NCI-H2081 (cell line): ENCODE measurements around the gene JPH2.

ENCODE experiments used
- DNase-seq, 2 experiments: peaks; one replicate each; lab custom pipeline; 2025; lab: John Stamatoyannopoulos, UW

JPH2 gene

GRCh38 chr20:44075191-44075949, 111.6 kb downstream of the JPH2 start:
- no peak for DNase-seq

DNA sequence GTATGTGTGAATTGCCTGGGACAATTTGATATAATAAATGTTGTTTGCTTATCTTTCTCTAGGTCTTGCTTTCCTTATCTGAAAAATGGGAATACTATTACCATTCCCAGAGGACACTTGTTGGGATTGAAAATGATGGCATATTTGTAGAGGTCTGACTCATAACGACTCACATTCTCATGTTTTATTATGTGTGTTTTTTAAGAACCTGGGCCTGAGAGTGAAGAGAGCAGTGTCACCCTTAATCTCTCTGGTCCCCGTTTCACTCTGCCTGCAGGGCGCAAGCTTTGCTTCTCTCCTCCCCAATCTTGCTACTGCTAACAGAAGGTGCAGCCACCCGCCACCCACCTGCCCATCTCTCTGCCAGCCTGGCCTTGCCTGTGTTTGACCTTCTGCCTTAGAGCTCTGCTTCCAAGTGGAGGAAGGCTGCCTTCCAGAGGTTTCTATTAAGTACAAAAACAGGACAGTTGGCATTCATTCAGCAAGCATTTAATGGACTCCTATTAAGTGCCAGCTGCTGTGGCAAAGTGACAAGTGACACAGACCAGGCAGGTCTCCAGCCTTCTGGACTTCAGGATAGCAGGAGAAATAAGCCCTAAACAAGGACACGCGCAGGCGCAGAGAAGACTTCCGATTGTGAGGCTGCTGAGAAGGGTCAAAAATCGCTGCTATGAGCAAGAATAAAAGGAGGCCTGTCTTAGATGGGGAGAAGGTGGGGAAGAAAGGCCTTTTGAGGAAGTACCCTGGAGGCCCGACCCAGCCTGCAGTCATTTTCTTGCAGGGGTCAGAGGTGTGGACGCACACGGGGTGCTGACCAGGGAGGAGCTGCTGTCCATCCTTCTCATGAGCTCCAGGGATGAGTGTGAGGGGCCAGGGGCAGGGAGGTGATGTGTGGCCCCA, 112.5 kb downstream of the JPH2 start:
- no peak for DNase-seq

- DNase-seq, result no peak
These were observed 113.3 kb downstream of the JPH2 start for GRCh38 chr20:44073675-44074071.

DNA sequence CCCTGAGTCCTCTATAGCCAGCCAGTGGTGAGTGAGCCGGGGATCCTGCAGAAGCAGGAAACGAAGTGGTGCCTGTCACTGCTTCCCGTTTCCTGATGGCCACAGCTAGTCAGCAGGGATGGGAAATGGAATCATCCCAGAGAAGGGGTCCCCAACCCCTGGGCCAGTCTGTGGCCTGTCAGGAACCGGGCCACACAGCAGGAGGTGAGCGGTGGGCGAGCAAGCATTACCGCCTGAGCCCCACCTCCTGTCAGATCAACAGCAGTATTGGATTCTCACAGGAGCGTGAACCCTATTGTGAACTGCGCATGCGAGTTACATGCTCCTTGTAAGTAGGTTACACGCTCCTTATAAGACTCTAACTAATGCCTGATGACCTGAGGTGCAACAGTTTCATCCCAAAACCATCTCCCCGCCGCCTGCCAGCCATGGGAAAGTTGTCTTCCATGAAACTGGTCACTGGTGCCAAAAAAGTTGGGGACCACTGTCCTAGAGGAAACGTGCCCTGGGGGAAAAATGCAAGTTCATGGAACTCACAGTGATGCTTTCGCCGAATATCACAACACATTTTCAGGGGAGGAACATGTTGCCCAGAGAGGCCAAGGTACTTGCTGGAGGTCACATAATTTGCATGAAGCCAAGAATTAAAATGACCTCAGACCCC, 113.8 kb downstream of the JPH2 start:
- DNase-seq, result no peak

- no peak for DNase-seq
These were observed 114.6 kb downstream of the JPH2 start for GRCh38 chr20:44072384-44072783.

- DNase-seq, result no peak
These were observed 115.4 kb downstream of the JPH2 start for GRCh38 chr20:44071526-44072111.

DNA sequence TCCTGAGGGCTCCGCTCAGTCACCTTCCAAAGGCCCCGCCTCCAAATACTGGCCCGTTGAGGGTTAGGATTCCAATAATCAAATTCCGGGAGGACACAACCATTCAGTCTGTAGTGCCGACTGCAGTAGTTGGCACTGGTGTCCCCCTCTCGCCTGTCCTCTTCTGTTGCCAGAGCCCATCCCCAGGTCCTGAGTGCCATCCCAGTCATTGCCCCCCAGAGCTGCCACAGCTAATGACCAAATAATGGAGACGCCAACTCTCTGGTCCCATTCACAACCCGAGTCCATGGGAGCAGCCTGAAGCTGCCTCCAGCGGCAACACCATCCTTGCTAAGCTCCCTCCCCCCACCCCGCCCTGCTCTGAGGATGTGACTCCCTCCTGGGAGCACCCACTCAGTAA, 115.9 kb downstream of the JPH2 start:
- no peak for DNase-seq

- DNase-seq, result no peak
These were observed 116.7 kb downstream of the JPH2 start for GRCh38 chr20:44070139-44070900.

DNA sequence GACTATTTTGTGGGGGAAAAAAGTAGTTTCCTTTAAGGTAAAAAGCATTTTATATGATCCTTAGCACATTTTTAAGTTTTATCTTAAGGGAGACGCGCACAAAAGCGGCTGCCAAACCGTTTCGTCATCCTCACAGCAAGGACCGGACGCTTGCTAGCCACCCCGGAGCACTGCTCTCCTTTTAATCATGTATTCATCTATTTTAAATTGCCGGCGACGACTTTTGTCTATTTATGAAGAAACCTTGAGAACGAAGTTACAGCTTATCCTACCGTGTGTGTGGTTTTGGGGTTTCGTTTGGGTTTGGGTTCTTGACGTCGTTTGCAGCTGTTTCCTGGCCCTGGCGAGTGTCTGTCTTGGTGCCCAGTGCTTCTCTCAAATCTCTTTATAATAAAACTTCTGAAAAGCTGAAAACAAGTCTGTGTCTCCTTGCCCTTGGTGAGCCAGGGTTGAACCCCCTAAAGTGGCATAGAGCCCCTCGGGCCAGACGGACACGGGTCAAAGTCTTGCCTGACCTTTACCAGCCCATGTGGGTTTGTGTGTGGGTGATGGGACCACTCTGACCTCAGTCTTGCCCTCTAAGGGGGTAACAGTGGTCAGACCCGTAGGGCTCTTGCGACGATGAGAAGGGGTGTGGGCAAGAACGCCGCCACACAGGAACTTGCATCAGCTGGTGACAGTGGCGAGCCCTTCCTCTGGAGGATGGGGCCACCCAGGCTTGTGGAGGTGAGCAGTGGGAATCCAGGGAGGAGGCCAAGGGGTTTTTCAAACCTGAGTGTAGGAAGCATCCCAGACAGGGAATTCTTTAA, 117.6 kb downstream of the JPH2 start:
- no peak for DNase-seq

GRCh38 chr20:44068316-44069201, 118.4 kb downstream of the JPH2 start:
- DNase-seq, result no peak

DNA sequence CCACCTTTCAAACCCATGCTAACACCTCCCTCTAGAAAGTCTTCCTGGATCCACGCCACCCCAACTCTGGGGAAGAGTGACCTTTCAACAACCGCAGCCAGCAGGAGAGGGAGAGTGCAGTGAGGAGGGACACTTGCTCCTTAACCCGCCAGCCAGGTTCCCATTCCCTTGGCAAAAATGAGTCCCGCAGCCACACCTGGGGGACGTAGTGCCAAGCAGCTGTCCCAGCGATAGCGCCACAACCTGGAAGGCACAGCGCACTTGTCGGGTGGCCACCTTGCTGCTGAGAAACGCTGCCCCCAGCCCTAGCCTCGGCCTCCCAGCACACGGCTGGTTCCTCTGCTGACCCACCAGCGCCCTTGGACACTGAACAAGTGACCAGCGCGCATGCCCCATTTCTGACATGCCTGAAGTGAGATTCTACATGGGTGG, 119.3 kb downstream of the JPH2 start:
- DNase-seq, result no peak

DNA sequence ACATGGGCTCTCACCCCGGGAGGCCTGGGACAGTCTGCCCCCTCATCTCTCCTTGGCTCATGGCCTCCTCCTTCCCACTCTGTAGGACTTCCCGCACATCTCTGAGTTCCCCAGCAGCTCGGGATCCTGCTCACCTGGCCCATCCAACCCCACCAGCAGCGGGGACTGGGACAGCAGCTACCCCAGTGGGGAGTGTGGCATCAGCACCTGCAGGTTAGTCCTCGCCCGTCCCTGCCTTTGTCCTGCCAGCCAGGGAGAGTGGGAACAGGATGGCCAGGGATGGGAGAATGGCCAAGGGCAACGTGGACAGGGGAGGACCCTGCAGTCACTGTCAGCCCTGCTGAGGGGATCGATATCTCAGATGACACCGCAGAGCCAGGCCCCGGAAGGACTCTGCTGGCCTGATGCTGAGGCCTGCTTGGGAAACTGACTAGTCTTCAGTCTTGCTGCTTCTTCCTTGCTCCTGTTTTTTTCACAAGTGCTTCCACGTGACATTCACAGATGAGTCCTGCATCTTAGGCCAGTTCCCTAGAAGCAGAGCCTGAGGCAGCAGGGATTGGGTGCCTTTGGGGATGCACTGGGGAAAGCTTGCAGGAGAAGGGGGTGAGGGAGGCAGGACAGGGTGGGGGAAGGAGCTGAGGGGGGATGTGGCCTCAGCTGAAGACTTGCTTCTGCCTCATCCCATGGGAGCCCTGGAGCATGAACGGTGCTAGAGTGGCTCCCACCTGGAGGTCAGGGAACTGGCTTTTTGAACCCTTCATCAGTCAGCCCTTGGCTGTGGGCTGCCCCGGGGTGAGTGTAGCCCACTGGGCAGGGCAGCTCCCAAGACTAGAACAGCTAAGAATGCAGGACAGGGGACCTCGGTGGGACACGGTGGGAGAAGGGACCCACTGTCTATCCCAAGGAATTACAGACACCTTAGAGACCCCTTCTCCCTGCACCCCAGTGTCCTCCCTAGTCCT, 120.1 kb downstream of the JPH2 start:
- no peak for DNase-seq

DNA sequence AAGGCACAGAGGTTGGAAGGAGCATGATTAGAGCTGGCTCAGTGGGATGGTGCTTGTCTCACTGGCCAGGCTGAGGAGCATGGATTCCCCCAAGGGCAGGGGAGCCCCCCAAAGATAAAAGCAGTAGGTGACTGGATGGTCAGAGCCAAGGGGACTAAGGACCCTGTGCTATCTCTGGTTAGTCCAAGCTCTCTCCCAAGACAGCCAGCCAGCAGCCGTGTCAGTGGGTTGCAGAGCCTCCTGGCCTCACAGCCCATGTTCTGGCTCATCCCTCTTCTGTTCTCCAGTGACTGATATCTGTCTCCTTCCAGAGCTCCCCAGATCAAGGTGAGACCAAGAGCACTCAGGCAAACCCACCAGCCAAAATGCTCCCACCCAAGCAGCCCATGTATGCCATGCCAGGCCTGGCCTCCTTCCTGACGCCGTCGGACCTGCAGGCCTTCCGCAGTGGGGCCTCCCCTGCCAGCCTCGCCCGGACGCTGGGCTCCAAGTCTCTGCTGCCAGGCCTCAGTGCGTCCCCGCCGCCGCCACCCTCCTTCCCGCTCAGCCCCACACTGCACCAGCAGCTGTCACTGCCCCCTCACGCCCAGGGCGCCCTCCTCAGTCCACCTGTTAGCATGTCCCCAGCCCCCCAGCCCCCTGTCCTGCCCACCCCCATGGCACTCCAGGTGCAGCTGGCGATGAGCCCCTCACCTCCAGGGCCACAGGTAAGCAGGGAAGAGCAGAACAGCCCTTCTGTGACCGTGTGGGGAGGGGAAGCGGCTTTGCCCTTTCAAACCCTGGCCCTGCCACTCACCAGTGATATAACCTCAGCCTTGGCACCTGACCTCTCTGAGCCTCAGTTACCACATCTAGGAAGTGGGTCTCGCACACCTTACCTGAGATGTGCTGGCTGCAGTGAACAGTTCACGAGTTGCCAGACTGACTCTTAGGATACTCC, 121.3 kb downstream of the JPH2 start:
- DNase-seq, result no peak

GRCh38 chr20:44064501-44065400, 122.2 kb downstream of the JPH2 start:
- no peak for DNase-seq
